HAP-1 (cell line): ENCODE data around the gene MVP.
"Not testable (repeated sequence)": the region's sequence is repeated elsewhere in the genome, so short reads cannot be mapped to it uniquely, and the experiment has no call there.

Source experiments
- DNase-seq, 2 experiments: peaks; one replicate each; pipeline ENCODE4 v3.0.0-alpha.2; 2016 to 2020; ENCODE audit warnings: low spot score in 2 of 2
- H3K27me3 ChIP-seq: fragments of 250-450 bp; sonication (Bioruptor Pico); 2 replicates; pipeline ENCODE4 v1.5.1; 2020; ENCODE audit warnings: low read depth, mild to moderate bottlenecking, moderate library complexity
- H3K36me3 ChIP-seq: fragments of 250-450 bp; sonication (Bioruptor Pico); replicated peaks from 2 replicates; pipeline ENCODE4 v1.5.1; 2020; ENCODE audit warnings: mild to moderate bottlenecking
- H3K4me1 ChIP-seq: fragments of 250-450 bp; sonication (Bioruptor Pico); 2 replicates; pipeline ENCODE4 v1.5.1; 2020; ENCODE audit warnings: mild to moderate bottlenecking
- H3K4me3 ChIP-seq: fragments of 250-450 bp; sonication (Bioruptor Pico); 2 replicates; pipeline ENCODE4 v1.5.1; 2020; ENCODE audit warnings: mild to moderate bottlenecking, moderate library complexity
- H3K9me3 ChIP-seq: fragments of 250-450 bp; sonication (Bioruptor Pico); 2 replicates; pipeline ENCODE4 v1.5.1; 2020; ENCODE audit warnings: mild to moderate bottlenecking, moderate library complexity
- in situ Hi-C: fragments of 300-500 bp; cut with MboI; formaldehyde crosslinking; loops from 3 replicates; pipeline ENCODE4 v1.14.3; 2020; ENCODE audit warnings: low sequenced_read_pairs, inconsistent platforms, mixed read lengths

The MVP gene

GRCh38 chr16:29815793-29816693 lies 4.2 kb upstream of the MVP start, which contains the start of gene PAGR1:
Gene PAGR1, plus strand, starts transcription at chr16:29816152. Its CDS starts 374 bp downstream, at chr16:29816526.
- Histone ChIP-seq H3K9me3 (no peaks in the 10 kb centered on the region), H3K4me1 (peaks cover 30% of the 10 kb centered on the region), H3K36me3 (peaks cover 35% of the 10 kb centered on the region), H3K27me3 (no peaks in the 10 kb centered on the region), H3K4me3 (peak within 1 kb of the TSS; percentile 69)
- in situ Hi-C loops: no loop called here
- peak; percentile 98 for DNase-seq

- Histone ChIP-seq H3K4me1 (peaks cover 27% of the 10 kb centered on the region), H3K9me3 (no peaks in the 10 kb centered on the region), H3K36me3 (peaks cover 36% of the 10 kb centered on the region), H3K4me3 (peak overlapping the region; percentile 69), H3K27me3 (no peaks in the 10 kb centered on the region)
- peak; percentile 57 to 78 for DNase-seq
- in situ Hi-C loops: no loop called here
These were observed 3.4 kb upstream of the MVP start for GRCh38 chr16:29816694-29817441.

- Histone ChIP-seq H3K4me3 (no peak overlapping the region), H3K27me3 (no peaks in the 10 kb centered on the region), H3K4me1 (peaks cover 22% of the 10 kb centered on the region), H3K36me3 (peaks cover 36% of the 10 kb centered on the region), H3K9me3 (no peaks in the 10 kb centered on the region)
- DNase-seq: no peak
- in situ Hi-C loops: no loop called here
These were observed 2.2 kb upstream of the MVP start for GRCh38 chr16:29818082-29818481.

- H3K4me1 ChIP-seq: peaks cover 21% of the 10 kb centered on the region
- no peak for DNase-seq
These were observed 756 bp upstream of the MVP start for GRCh38 chr16:29819506-29819905.

GRCh38 chr16:29820730-29821642 lies 724 bp downstream of the MVP start:
- no peaks in the 10 kb centered on the region for H3K9me3 ChIP-seq
- no peak for DNase-seq
- in situ Hi-C loops: no loop called here
- no peaks in the 10 kb centered on the region for H3K27me3 ChIP-seq
- H3K4me1 ChIP-seq: peaks cover 15% of the 10 kb centered on the region
- peak overlapping the region; percentile 20; the same call in 1 of the 2 replicates for H3K4me3 ChIP-seq
- H3K36me3 ChIP-seq: peaks cover 36% of the 10 kb centered on the region

More at GRCh38 chr16:29819506-29819905, 756 bp upstream of the MVP start:
- Histone ChIP-seq H3K36me3 (peaks cover 36% of the 10 kb centered on the region), H3K9me3 (no peaks in the 10 kb centered on the region), H3K4me3 (no peak overlapping the region), H3K27me3 (no peaks in the 10 kb centered on the region)
- in situ Hi-C loops: no loop called here

GRCh38 chr16:29821643-29822115 lies 1.4 kb downstream of the MVP start:
- Histone ChIP-seq H3K9me3 (no peaks in the 10 kb centered on the region), H3K27me3 (no peaks in the 10 kb centered on the region), H3K4me3 (no peak overlapping the region), H3K36me3 (peaks cover 36% of the 10 kb centered on the region), H3K4me1 (peaks cover 15% of the 10 kb centered on the region)
- no peak for DNase-seq
- in situ Hi-C loops: no loop called here

GRCh38 chr16:29824589-29825144 lies 4.4 kb downstream of the MVP start:
- H3K36me3 ChIP-seq: peaks cover 14% of the 10 kb centered on the region
- peaks cover 9% of the 10 kb centered on the region; the same call in 1 of the 2 replicates for H3K4me1 ChIP-seq
- no peak overlapping the region for H3K4me3 ChIP-seq
- no peak for DNase-seq
- H3K27me3 ChIP-seq: no peaks in the 10 kb centered on the region
- H3K9me3 ChIP-seq: no peaks in the 10 kb centered on the region
- in situ Hi-C loops: no loop called here

GRCh38 chr16:29825145-29826044 lies 5.1 kb downstream of the MVP start:
- H3K4me3 ChIP-seq: no peak overlapping the region
- DNase-seq: no peak
- in situ Hi-C loops: no loop called here

GRCh38 chr16:29826342-29826695 lies 6.1 kb downstream of the MVP start:
- Histone ChIP-seq H3K36me3 (no peaks in the 10 kb centered on the region; the same call in 1 of the 2 replicates), H3K4me1 (0 out of 2 replicates have a peak, but pooled peaks cover 2% of the 10 kb centered on the region), H3K9me3 (no peaks in the 10 kb centered on the region), H3K27me3 (no peaks in the 10 kb centered on the region), H3K4me3 (no peak overlapping the region)
- in situ Hi-C loops: no loop called here
- no peak for DNase-seq

More at GRCh38 chr16:29825145-29826044, 5.1 kb downstream of the MVP start:
- no peaks in the 10 kb centered on the region for H3K9me3 ChIP-seq
- H3K36me3 ChIP-seq: peaks cover 7% of the 10 kb centered on the region
- H3K27me3 ChIP-seq: no peaks in the 10 kb centered on the region
- H3K4me1 ChIP-seq: peaks cover 2% of the 10 kb centered on the region; the same call in 1 of the 2 replicates

- Histone ChIP-seq H3K9me3 (no peaks in the 10 kb centered on the region), H3K4me3 (no peak overlapping the region), H3K4me1 (0 out of 2 replicates have a peak, but pooled peaks cover 2% of the 10 kb centered on the region), H3K36me3 (no peaks in the 10 kb centered on the region), H3K27me3 (no peaks in the 10 kb centered on the region)
- no peak for DNase-seq
- in situ Hi-C loops: no loop called here
These were observed 10.5 kb downstream of the MVP start for GRCh38 chr16:29830774-29831173.

GRCh38 chr16:29831490-29831889 lies 11.2 kb downstream of the MVP start:
- Histone ChIP-seq H3K4me1 (0 out of 2 replicates have a peak, but pooled peaks cover 2% of the 10 kb centered on the region), H3K9me3 (no peaks in the 10 kb centered on the region), H3K4me3 (no peak overlapping the region), H3K36me3 (no peaks in the 10 kb centered on the region), H3K27me3 (no peaks in the 10 kb centered on the region)
- in situ Hi-C loops: no loop called here
- DNase-seq: no peak

GRCh38 chr16:29833219-29833618 lies 13.0 kb downstream of the MVP start:
- in situ Hi-C loops, H3K4me1 ChIP-seq, H3K27me3 ChIP-seq, DNase-seq, H3K36me3 ChIP-seq, H3K9me3 ChIP-seq, H3K4me3 ChIP-seq: not testable (repeated sequence)
